PC-9 (cell line): ENCODE results near the gene GABRB1.

Experiments used
- EZH2 ChIP-seq: fragments of 200-600 bp; sonication (generic); IDR thresholded peaks from 2 replicates; pipeline ENCODE4 v1.8.0; 2017; ENCODE audit warnings: antibody characterized with exemption, low read depth
- TF ChIP-seq, protein P1 (sequence below): fragments of 200-600 bp; sonication (generic); conservative IDR thresholded peaks from 2 replicates; pipeline ENCODE4 v1.6.1; 2017; ENCODE audit warnings: mixed run types, antibody characterized with exemption, mild to moderate bottlenecking, moderate library complexity

DNA sequence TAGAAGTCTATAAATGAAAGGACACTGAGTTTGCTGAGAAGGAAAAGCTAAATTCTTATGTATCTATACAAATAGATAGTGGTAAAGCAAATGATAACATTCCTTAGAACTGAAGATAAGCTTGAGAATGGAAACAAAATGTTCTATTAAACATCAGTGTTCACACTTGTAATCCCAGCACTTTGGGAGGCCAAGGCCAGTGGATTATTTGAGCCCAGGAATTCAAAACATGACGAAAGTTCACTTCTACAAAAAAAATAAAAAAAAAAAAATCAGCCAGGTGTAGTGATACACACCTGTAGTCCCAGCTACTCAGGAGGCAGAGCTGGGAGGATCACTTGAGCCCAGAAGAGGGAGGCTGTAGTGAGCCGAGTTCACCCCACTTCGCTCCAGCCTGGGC lies 232.4 kb downstream of the GABRB1 start:
- TF ChIP-seq EZH2: no peak
- TF ChIP-seq, protein P1, sequence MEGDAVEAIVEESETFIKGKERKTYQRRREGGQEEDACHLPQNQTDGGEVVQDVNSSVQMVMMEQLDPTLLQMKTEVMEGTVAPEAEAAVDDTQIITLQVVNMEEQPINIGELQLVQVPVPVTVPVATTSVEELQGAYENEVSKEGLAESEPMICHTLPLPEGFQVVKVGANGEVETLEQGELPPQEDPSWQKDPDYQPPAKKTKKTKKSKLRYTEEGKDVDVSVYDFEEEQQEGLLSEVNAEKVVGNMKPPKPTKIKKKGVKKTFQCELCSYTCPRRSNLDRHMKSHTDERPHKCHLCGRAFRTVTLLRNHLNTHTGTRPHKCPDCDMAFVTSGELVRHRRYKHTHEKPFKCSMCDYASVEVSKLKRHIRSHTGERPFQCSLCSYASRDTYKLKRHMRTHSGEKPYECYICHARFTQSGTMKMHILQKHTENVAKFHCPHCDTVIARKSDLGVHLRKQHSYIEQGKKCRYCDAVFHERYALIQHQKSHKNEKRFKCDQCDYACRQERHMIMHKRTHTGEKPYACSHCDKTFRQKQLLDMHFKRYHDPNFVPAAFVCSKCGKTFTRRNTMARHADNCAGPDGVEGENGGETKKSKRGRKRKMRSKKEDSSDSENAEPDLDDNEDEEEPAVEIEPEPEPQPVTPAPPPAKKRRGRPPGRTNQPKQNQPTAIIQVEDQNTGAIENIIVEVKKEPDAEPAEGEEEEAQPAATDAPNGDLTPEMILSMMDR: no peak
